ENCODE results near the gene RARA.
"Not testable (repeated sequence)": the region's sequence is repeated elsewhere in the genome, so short reads cannot be mapped to it uniquely, and the experiment has no call there.

DNA sequence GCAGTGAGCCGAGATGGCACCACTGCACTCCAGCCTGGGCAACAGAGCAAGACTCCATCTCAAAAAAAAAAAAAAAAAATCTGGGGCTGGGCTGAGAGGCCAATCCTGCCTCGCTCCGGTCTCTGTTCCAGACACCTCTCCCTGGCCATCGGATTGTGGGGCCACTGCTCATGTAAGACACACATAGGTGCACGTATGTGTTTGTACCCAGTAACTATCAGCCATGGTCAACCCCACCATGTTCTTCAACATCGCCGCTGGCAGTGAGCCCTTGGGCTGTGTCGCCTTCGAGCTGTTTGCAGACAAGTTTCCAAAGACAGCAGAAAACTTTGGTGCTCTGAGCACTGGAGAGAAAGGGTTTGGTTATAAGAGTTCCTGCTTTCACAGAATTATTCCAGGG lies 58.7 kb downstream of the RARA start:
- TF ChIP-seq EZH2 (IDR thresholded peaks at IDR 0.05; ENCODE audit: low read length, missing control alignments): not testable (repeated sequence)
- TF ChIP-seq, protein P1, sequence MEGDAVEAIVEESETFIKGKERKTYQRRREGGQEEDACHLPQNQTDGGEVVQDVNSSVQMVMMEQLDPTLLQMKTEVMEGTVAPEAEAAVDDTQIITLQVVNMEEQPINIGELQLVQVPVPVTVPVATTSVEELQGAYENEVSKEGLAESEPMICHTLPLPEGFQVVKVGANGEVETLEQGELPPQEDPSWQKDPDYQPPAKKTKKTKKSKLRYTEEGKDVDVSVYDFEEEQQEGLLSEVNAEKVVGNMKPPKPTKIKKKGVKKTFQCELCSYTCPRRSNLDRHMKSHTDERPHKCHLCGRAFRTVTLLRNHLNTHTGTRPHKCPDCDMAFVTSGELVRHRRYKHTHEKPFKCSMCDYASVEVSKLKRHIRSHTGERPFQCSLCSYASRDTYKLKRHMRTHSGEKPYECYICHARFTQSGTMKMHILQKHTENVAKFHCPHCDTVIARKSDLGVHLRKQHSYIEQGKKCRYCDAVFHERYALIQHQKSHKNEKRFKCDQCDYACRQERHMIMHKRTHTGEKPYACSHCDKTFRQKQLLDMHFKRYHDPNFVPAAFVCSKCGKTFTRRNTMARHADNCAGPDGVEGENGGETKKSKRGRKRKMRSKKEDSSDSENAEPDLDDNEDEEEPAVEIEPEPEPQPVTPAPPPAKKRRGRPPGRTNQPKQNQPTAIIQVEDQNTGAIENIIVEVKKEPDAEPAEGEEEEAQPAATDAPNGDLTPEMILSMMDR (conservative IDR thresholded peaks at IDR 0.05 in 1 of 2, IDR thresholded peaks at IDR 0.05 in 1 of 2; ENCODE audit: low read depth in 1 of 2, low read length in 2 of 2): not testable (repeated sequence)

Measured in fibroblast of lung (primary cell).